ENCODE data around the gene PRKAR2A.
A peak's percentile ranks its signal among the peaks of the same experiment; 100 is the strongest.
"Not testable (repeated sequence)": the region's sequence is repeated elsewhere in the genome, so short reads cannot be mapped to it uniquely, and the experiment has no call there.

PRKAR2A gene

GRCh38 chr3:48733752-48734518 lies 113.7 kb downstream of the PRKAR2A start:
- not testable (repeated sequence) for H3K9me3 ChIP-seq (ENCODE audit: control insufficient read depth in 2 of 2, low read length in 2 of 2); H3K9ac ChIP-seq (ENCODE audit: low read length in 2 of 2); H3K4me3 ChIP-seq (ENCODE audit: low read length in 2 of 2); H3K36me3 ChIP-seq (ENCODE audit: control insufficient read depth in 2 of 2, insufficient read depth in 2 of 2, low read length in 2 of 2); H3K27ac ChIP-seq (ENCODE audit: low read length); H3K4me1 ChIP-seq (ENCODE audit: control insufficient read depth, insufficient read depth, low read length); H3K27me3 ChIP-seq (ENCODE audit: control insufficient read depth in 1 of 2, insufficient read depth in 2 of 2, low read length in 2 of 2)

GRCh38 chr3:48727511-48727910 lies 120.2 kb downstream of the PRKAR2A start:
- H3K9me3 ChIP-seq (ENCODE audit: control insufficient read depth in 2 of 2, low read length in 2 of 2): no peaks in the 10 kb centered on the region
- no peaks in the 10 kb centered on the region for H3K27me3 ChIP-seq (ENCODE audit: control insufficient read depth in 1 of 2, insufficient read depth in 2 of 2, low read length in 2 of 2)
- no peak overlapping the region for H3K27ac ChIP-seq (ENCODE audit: low read length)
- no peaks in the 10 kb centered on the region for H3K36me3 ChIP-seq (ENCODE audit: control insufficient read depth in 2 of 2, insufficient read depth in 2 of 2, low read length in 2 of 2)
- H3K4me3 ChIP-seq (ENCODE audit: low read length in 2 of 2): no peak overlapping the region
- no peaks in the 10 kb centered on the region for H3K4me1 ChIP-seq (ENCODE audit: control insufficient read depth, insufficient read depth, low read length)
- H3K9ac ChIP-seq (ENCODE audit: low read length in 2 of 2): no peak overlapping the region

GRCh38 chr3:48725185-48725855 lies 122.4 kb downstream of the PRKAR2A start:
- not testable (repeated sequence) for H3K27me3 ChIP-seq (ENCODE audit: control insufficient read depth in 1 of 2, insufficient read depth in 2 of 2, low read length in 2 of 2); H3K36me3 ChIP-seq (ENCODE audit: control insufficient read depth in 2 of 2, insufficient read depth in 2 of 2, low read length in 2 of 2); H3K4me1 ChIP-seq (ENCODE audit: control insufficient read depth, insufficient read depth, low read length); H3K9me3 ChIP-seq (ENCODE audit: control insufficient read depth in 2 of 2, low read length in 2 of 2); H3K27ac ChIP-seq (ENCODE audit: low read length); H3K4me3 ChIP-seq (ENCODE audit: low read length in 2 of 2); H3K9ac ChIP-seq (ENCODE audit: low read length in 2 of 2)

GRCh38 chr3:48723725-48724124 lies 123.9 kb downstream of the PRKAR2A start:
- H3K4me3 ChIP-seq (ENCODE audit: low read length in 2 of 2): no peak overlapping the region
- no peaks in the 10 kb centered on the region for H3K4me1 ChIP-seq (ENCODE audit: control insufficient read depth, insufficient read depth, low read length)
- no peak overlapping the region for H3K9ac ChIP-seq (ENCODE audit: low read length in 2 of 2)
- H3K27me3 ChIP-seq (ENCODE audit: control insufficient read depth in 1 of 2, insufficient read depth in 2 of 2, low read length in 2 of 2): no peaks in the 10 kb centered on the region
- H3K36me3 ChIP-seq (ENCODE audit: control insufficient read depth in 2 of 2, insufficient read depth in 2 of 2, low read length in 2 of 2): no peaks in the 10 kb centered on the region
- H3K9me3 ChIP-seq (ENCODE audit: control insufficient read depth in 2 of 2, low read length in 2 of 2): no peaks in the 10 kb centered on the region
- no peak overlapping the region for H3K27ac ChIP-seq (ENCODE audit: low read length)

GRCh38 chr3:48723293-48723692 lies 124.4 kb downstream of the PRKAR2A start:
- H3K36me3 ChIP-seq (ENCODE audit: control insufficient read depth in 2 of 2, insufficient read depth in 2 of 2, low read length in 2 of 2); H3K9me3 ChIP-seq (ENCODE audit: control insufficient read depth in 2 of 2, low read length in 2 of 2); H3K9ac ChIP-seq (ENCODE audit: low read length in 2 of 2); H3K4me3 ChIP-seq (ENCODE audit: low read length in 2 of 2); H3K27me3 ChIP-seq (ENCODE audit: control insufficient read depth in 1 of 2, insufficient read depth in 2 of 2, low read length in 2 of 2); H3K4me1 ChIP-seq (ENCODE audit: control insufficient read depth, insufficient read depth, low read length); H3K27ac ChIP-seq (ENCODE audit: low read length): not testable (repeated sequence)

GRCh38 chr3:48716982-48717746 lies 130.5 kb downstream of the PRKAR2A start, which contains the start of gene IP6K2:
IP6K2 (minus strand) TSS chr3:48717221; CDS start chr3:48695291, 21,930 bp downstream.
- Histone ChIP-seq H3K27ac (ENCODE audit: low read length) (peak within 1 kb of the TSS; percentile 66), H3K4me3 (ENCODE audit: low read length in 2 of 2) (peak within 1 kb of the TSS; percentile 96 to 98), H3K9ac (ENCODE audit: low read length in 2 of 2) (peak within 1 kb of the TSS; percentile 96 to 97), H3K27me3 (ENCODE audit: control insufficient read depth in 1 of 2, insufficient read depth in 2 of 2, low read length in 2 of 2) (no peaks in the 10 kb centered on the region), H3K4me1 (ENCODE audit: control insufficient read depth, insufficient read depth, low read length) (peaks cover 11% of the 10 kb centered on the region), H3K9me3 (ENCODE audit: control insufficient read depth in 2 of 2, low read length in 2 of 2) (no peaks in the 10 kb centered on the region), H3K36me3 (ENCODE audit: control insufficient read depth in 2 of 2, insufficient read depth in 2 of 2, low read length in 2 of 2) (peaks cover 2 to 3% of the 10 kb centered on the region in 2 donors)

- Histone ChIP-seq H3K27ac (ENCODE audit: low read length) (peak overlapping the region; percentile 66), H3K4me3 (ENCODE audit: low read length in 2 of 2) (peak overlapping the region; percentile 96 to 98), H3K9ac (ENCODE audit: low read length in 2 of 2) (peak overlapping the region; percentile 96 to 97), H3K27me3 (ENCODE audit: control insufficient read depth in 1 of 2, insufficient read depth in 2 of 2, low read length in 2 of 2) (no peaks in the 10 kb centered on the region), H3K4me1 (ENCODE audit: control insufficient read depth, insufficient read depth, low read length) (peaks cover 11% of the 10 kb centered on the region), H3K36me3 (ENCODE audit: control insufficient read depth in 2 of 2, insufficient read depth in 2 of 2, low read length in 2 of 2) (peaks cover 4 to 6% of the 10 kb centered on the region in 2 donors), H3K9me3 (ENCODE audit: control insufficient read depth in 2 of 2, low read length in 2 of 2) (no peaks in the 10 kb centered on the region)
Observed at GRCh38 chr3:48716508-48716981, 131.1 kb downstream of the PRKAR2A start.

GRCh38 chr3:48715174-48715800 lies 132.4 kb downstream of the PRKAR2A start:
- Histone ChIP-seq H3K9ac (ENCODE audit: low read length in 2 of 2) (peak overlapping the region in 1 of 2 donors; percentile 96), H3K9me3 (ENCODE audit: control insufficient read depth in 2 of 2, low read length in 2 of 2) (no peaks in the 10 kb centered on the region), H3K27me3 (ENCODE audit: control insufficient read depth in 1 of 2, insufficient read depth in 2 of 2, low read length in 2 of 2) (no peaks in the 10 kb centered on the region), H3K4me3 (ENCODE audit: low read length in 2 of 2) (peak overlapping the region; percentile 1 to 96), H3K36me3 (ENCODE audit: control insufficient read depth in 2 of 2, insufficient read depth in 2 of 2, low read length in 2 of 2) (peaks cover 11 to 13% of the 10 kb centered on the region in 2 donors), H3K27ac (ENCODE audit: low read length) (no peak overlapping the region), H3K4me1 (ENCODE audit: control insufficient read depth, insufficient read depth, low read length) (peaks cover 11% of the 10 kb centered on the region)

GRCh38 chr3:48711727-48712126 lies 135.9 kb downstream of the PRKAR2A start:
- peaks cover 20% of the 10 kb centered on the region for H3K4me1 ChIP-seq (ENCODE audit: control insufficient read depth, insufficient read depth, low read length)
- peaks cover 11 to 16% of the 10 kb centered on the region in 2 donors for H3K36me3 ChIP-seq (ENCODE audit: control insufficient read depth in 2 of 2, insufficient read depth in 2 of 2, low read length in 2 of 2)
- H3K27ac ChIP-seq (ENCODE audit: low read length): no peak overlapping the region
- H3K9ac ChIP-seq (ENCODE audit: low read length in 2 of 2): no peak overlapping the region
- no peak overlapping the region for H3K4me3 ChIP-seq (ENCODE audit: low read length in 2 of 2)
- no peaks in the 10 kb centered on the region for H3K9me3 ChIP-seq (ENCODE audit: control insufficient read depth in 2 of 2, low read length in 2 of 2)
- no peaks in the 10 kb centered on the region for H3K27me3 ChIP-seq (ENCODE audit: control insufficient read depth in 1 of 2, insufficient read depth in 2 of 2, low read length in 2 of 2)

- Histone ChIP-seq H3K9ac (ENCODE audit: low read length in 2 of 2) (no peak overlapping the region), H3K4me1 (ENCODE audit: control insufficient read depth, insufficient read depth, low read length) (peaks cover 9% of the 10 kb centered on the region), H3K27ac (ENCODE audit: low read length) (peak overlapping the region; percentile 11), H3K36me3 (ENCODE audit: control insufficient read depth in 2 of 2, insufficient read depth in 2 of 2, low read length in 2 of 2) (peaks cover 11 to 16% of the 10 kb centered on the region in 2 donors), H3K4me3 (ENCODE audit: low read length in 2 of 2) (no peak overlapping the region), H3K27me3 (ENCODE audit: control insufficient read depth in 1 of 2, insufficient read depth in 2 of 2, low read length in 2 of 2) (no peaks in the 10 kb centered on the region), H3K9me3 (ENCODE audit: control insufficient read depth in 2 of 2, low read length in 2 of 2) (no peaks in the 10 kb centered on the region)
Observed at GRCh38 chr3:48709051-48709461, 138.6 kb downstream of the PRKAR2A start.
